Activated B cell treated with CpG ODN at 0.5 μM for 24 hours (primary cell): ENCODE results near the gene ZNF286A. TPM values are rescaled to one million over a fixed set of nuclear protein-coding genes. Genes with fewer than 3 reads are reported as not detected.
"Not testable (repeated sequence)": the region's sequence is repeated elsewhere in the genome, so short reads cannot be mapped to it uniquely, and the experiment has no call there.

ENCODE experiments used
- ATAC-seq: fragments of 200-7000 bp; cut with Tn5 transposase; one replicate; pipeline ENCODE4 v1.10.0; 2021; ENCODE audit warnings: low read depth, mild to moderate bottlenecking, moderate library complexity
- CTCF ChIA-PET: fragments of 350-600 bp; sonication (Branson Sonifier 250); formaldehyde crosslinking; loops from one replicate; lab custom pipeline; 2021; ENCODE audit warnings: antibody characterized with exemption; lab: Charles Lee
- POLR2A ChIA-PET: fragments of 350-600 bp; sonication (Branson Sonifier 250); formaldehyde crosslinking; loops from one replicate; lab custom pipeline; 2021; ENCODE audit warnings: antibody characterized with exemption; lab: Charles Lee
- DNase-seq: peaks from one replicate; pipeline ENCODE4 v3.0.0; 2022
- H3K27ac Mint-ChIP-seq: one replicate; pipeline ENCODE4 v1.8.0; 2020; ENCODE audit warnings: mixed read lengths
- H3K27me3 Mint-ChIP-seq: one replicate; pipeline ENCODE4 v1.8.0; 2021; ENCODE audit warnings: mixed read lengths
- H3K36me3 Mint-ChIP-seq: one replicate; pipeline ENCODE4 v1.8.0; 2021; ENCODE audit warnings: low read depth, mixed read lengths
- H3K4me1 Mint-ChIP-seq: one replicate; pipeline ENCODE4 v1.8.0; 2021; ENCODE audit warnings: mixed read lengths
- H3K4me3 Mint-ChIP-seq: one replicate; pipeline ENCODE4 v1.8.0; 2020; ENCODE audit warnings: mild to moderate bottlenecking, mixed read lengths
- H3K9me3 Mint-ChIP-seq: one replicate; pipeline ENCODE4 v1.8.0; 2020; ENCODE audit warnings: mixed read lengths
- CTCF ChIP-seq: fragments of 200-600 bp; IDR thresholded peaks from one replicate; pipeline ENCODE4 v1.8.0; 2022; ENCODE audit warnings: antibody characterized with exemption, mild to moderate bottlenecking
- intact Hi-C: fragments of 100-400 bp; cut with micrococcal nuclease; formaldehyde crosslinking; loops from one replicate; pipeline ENCODE4 v1.15.1; 2024
- total RNA-seq: library from RNA; stranded (reverse); gene quantifications from 2 replicates; pipeline ENCODE4 v1.2.3, GENCODE V29; 2022

The ZNF286A gene
- total RNA-seq, 1 donor from 2014 or later: 24.9 TPM

GRCh38 chr17:15738066-15738465, 38.5 kb downstream of the ZNF286A start:
- ChIA-PET POLR2A (no interaction called here), CTCF (no interaction called here)
- H3K36me3 Mint-ChIP-seq: no peaks in the 10 kb centered on the region

GRCh38 chr17:15739259-15739658, 39.7 kb downstream of the ZNF286A start:
- H3K27ac Mint-ChIP-seq, POLR2A ChIA-PET, H3K4me1 Mint-ChIP-seq, H3K36me3 Mint-ChIP-seq, CTCF ChIA-PET, intact Hi-C loops, H3K9me3 Mint-ChIP-seq, ATAC-seq, H3K27me3 Mint-ChIP-seq, H3K4me3 Mint-ChIP-seq, DNase-seq: not testable (repeated sequence)

More at GRCh38 chr17:15738066-15738465, 38.5 kb downstream of the ZNF286A start:
- H3K4me1 Mint-ChIP-seq: no peaks in the 10 kb centered on the region
- H3K27ac Mint-ChIP-seq: no peak overlapping the region
- H3K4me3 Mint-ChIP-seq: no peak overlapping the region
- ATAC-seq: no peak
- DNase-seq: no peak
- H3K27me3 Mint-ChIP-seq: no peaks in the 10 kb centered on the region
- TF ChIP-seq CTCF: no peak
- intact Hi-C loops: no loop called here
- H3K9me3 Mint-ChIP-seq: no peaks in the 10 kb centered on the region

DNA sequence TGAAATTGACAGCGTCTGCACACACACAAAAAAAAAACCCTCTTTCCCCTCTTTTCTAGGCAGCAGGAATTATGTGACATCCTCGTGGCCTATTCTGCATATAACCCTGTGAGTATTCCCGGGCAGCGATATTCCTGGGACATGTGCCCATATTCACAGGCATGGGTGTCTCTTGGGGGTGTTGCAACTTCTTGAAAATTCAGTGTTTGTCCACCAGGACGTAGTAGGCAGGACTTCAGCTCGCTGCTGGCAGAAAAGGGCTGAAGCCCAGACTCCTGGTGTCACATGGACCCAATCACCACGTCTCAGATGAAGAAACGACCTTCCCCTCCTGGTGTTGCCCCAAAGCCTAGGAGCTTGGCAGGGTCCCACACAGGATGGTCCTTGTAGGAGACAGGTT, 40.5 kb downstream of the ZNF286A start:
- ATAC-seq, CTCF ChIA-PET, DNase-seq, H3K4me1 Mint-ChIP-seq, H3K9me3 Mint-ChIP-seq, intact Hi-C loops, POLR2A ChIA-PET, H3K36me3 Mint-ChIP-seq, H3K27me3 Mint-ChIP-seq, H3K4me3 Mint-ChIP-seq, H3K27ac Mint-ChIP-seq: not testable (repeated sequence)

- Mint-ChIP-seq H3K9me3 (no peaks in the 10 kb centered on the region), H3K4me1 (no peaks in the 10 kb centered on the region), H3K27me3 (peaks cover 2% of the 10 kb centered on the region), H3K36me3 (no peaks in the 10 kb centered on the region), H3K4me3 (no peak overlapping the region), H3K27ac (no peak overlapping the region)
- no peak for ATAC-seq
- DNase-seq: no peak
- CTCF ChIA-PET: no interaction called here
- intact Hi-C loops: no loop called here
- no peak for TF ChIP-seq CTCF
- POLR2A ChIA-PET: no interaction called here
Observed at GRCh38 chr17:15740570-15741120, 41.1 kb downstream of the ZNF286A start.

DNA sequence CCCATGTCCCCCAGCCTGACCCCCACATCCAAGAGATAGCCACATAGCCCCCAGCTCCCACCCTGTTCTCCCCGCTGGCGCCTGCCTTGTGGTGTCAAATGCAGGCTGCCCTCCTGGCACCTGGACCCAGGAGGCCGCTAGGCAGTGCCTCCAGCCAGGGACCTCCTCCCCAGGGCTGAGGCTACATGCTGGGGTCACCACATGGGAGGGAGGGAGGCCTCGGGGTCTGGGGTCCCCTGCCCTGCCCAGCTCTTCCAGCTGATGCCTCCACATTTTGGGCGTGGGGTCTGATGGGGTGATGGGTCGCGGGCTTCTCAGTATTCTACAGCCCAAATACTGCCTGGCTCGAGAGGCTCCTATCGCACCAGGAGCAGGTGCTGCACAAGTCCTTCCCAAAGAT, 42.1 kb downstream of the ZNF286A start:
- DNase-seq (no peak), ATAC-seq (no peak)
- no peak overlapping the region for H3K27ac Mint-ChIP-seq
- no peaks in the 10 kb centered on the region for H3K9me3 Mint-ChIP-seq
- H3K27me3 Mint-ChIP-seq: peaks cover 3% of the 10 kb centered on the region
- no peak for TF ChIP-seq CTCF
- POLR2A ChIA-PET: no interaction called here
- intact Hi-C loops: no loop called here
- H3K4me3 Mint-ChIP-seq: no peak overlapping the region
- H3K36me3 Mint-ChIP-seq: no peaks in the 10 kb centered on the region
- H3K4me1 Mint-ChIP-seq: no peaks in the 10 kb centered on the region
- CTCF ChIA-PET: no interaction called here

GRCh38 chr17:15742051-15742795, 42.7 kb downstream of the ZNF286A start:
- DNase-seq: no peak
- Mint-ChIP-seq H3K9me3 (no peaks in the 10 kb centered on the region), H3K27me3 (peaks cover 3% of the 10 kb centered on the region), H3K4me3 (no peak overlapping the region), H3K4me1 (peaks cover 1% of the 10 kb centered on the region), H3K36me3 (no peaks in the 10 kb centered on the region), H3K27ac (no peak overlapping the region)
- CTCF ChIA-PET: no interaction called here
- TF ChIP-seq CTCF: no peak
- POLR2A ChIA-PET: no interaction called here
- intact Hi-C loops: no loop called here
- no peak for ATAC-seq
